HepG2 (cell line): ENCODE results near the gene ADAMTS17. TPM values are rescaled to one million over a fixed set of nuclear protein-coding genes. Genes with fewer than 3 reads are reported as not detected.

Experiments
- ATAC-seq: fragments of 200-7000 bp; cut with Tn5 transposase; 3 replicates; pipeline ENCODE4 v1.9.1; 2020; ENCODE audit warnings: mild to moderate bottlenecking, moderate library complexity
- BruUV-seq: library from RNA; stranded (reverse); fragments of 400-500 nt; replicated peaks from 2 replicates; lab custom pipeline; 2021; lab: Mats Ljungman, UMichigan
- CTCF ChIA-PET: fragments of 300-600 bp; formaldehyde crosslinking; extraction: SDS; loops from one replicate; lab custom pipeline; 2021; ENCODE audit warnings: low total read pairs, inconsistent platforms, low intra/inter-chr PET ratio; lab: Yijun Ruan, JAX
- POLR2A ChIA-PET: fragments of 350-600 bp; sonication (Branson Sonifier 250); formaldehyde crosslinking; loops from one replicate; lab custom pipeline; 2020; ENCODE audit warnings: antibody characterized with exemption, inconsistent platforms; lab: Yijun Ruan, JAX
- DNase-seq: peaks from one replicate; pipeline ENCODE4 v3.0.0-alpha.2; 2015; ENCODE audit warnings: low spot score
- FAIRE-seq: peaks from 3 replicates; lab custom pipeline; 2011; peaks lifted over from hg19 to GRCh38; lab: Jason Lieb, UNC
- H2AFZ ChIP-seq: one replicate; pipeline ENCODE4 v1.6.1; 2011; ENCODE audit warnings: low read length, inconsistent platforms
- H3K27ac ChIP-seq: fragments of 300-600 bp; 3 replicates; pipeline ENCODE4 v1.8.0; 2011; ENCODE audit warnings: mixed run types, mild to moderate bottlenecking, mixed read lengths, low read length, inconsistent platforms; ENCODE audit not compliant: insufficient read depth; ENCODE audit errors: extremely low read length
- H3K27me3 ChIP-seq, 2 experiments: fragments of 200-600 bp in 1 of 2; 2 replicates in 1 of 2; 3 replicates in 1 of 2; pipeline versions ENCODE4 v1.6.0 to v1.8.0; 2011; ENCODE audit warnings: low read length in 2 of 2, mild to moderate bottlenecking in 2 of 2, moderate library complexity in 2 of 2, inconsistent platforms in 1 of 2; ENCODE audit not compliant: insufficient read depth in 2 of 2, control insufficient read depth in 1 of 2
- H3K36me3 ChIP-seq, 2 experiments: fragments of 200-600 bp in 1 of 2; replicated peaks in 1 of 2; 2 replicates in 1 of 2; 3 replicates in 1 of 2; pipeline versions ENCODE4 v1.5.1 to v1.8.0; 2011; ENCODE audit warnings: low read length in 2 of 2, inconsistent platforms in 1 of 2; ENCODE audit not compliant: insufficient read depth in 2 of 2, control insufficient read depth in 1 of 2
- H3K4me1 ChIP-seq: 2 replicates; pipeline ENCODE4 v1.5.1; 2012; ENCODE audit warnings: low read length, inconsistent platforms; ENCODE audit not compliant: insufficient read depth
- H3K4me2 ChIP-seq: 2 replicates; pipeline ENCODE4 v1.6.0; 2011; ENCODE audit warnings: low read depth, low read length, inconsistent platforms
- H3K4me3 ChIP-seq, 3 experiments: fragments of 200-600 bp in 1 of 3; sonication (generic), shearing (Covaris generic) in 1 of 3; replicated peaks in 1 of 3; 2 replicates each; pipeline ENCODE4 v1.5.1; 2011 to 2016; ENCODE audit warnings: low read length in 3 of 3, inconsistent platforms in 2 of 3, low read depth in 2 of 3, mild to moderate bottlenecking in 2 of 3, control low read depth in 1 of 3, mixed read lengths in 1 of 3; ENCODE audit not compliant: insufficient read depth in 1 of 3
- H3K79me2 ChIP-seq: one replicate; pipeline ENCODE4 v1.6.1; 2011; ENCODE audit warnings: low read length, inconsistent platforms; ENCODE audit not compliant: insufficient read depth
- H3K9ac ChIP-seq: 2 replicates; pipeline ENCODE4 v1.6.0; 2011; ENCODE audit warnings: mild to moderate bottlenecking, low read depth, low read length, inconsistent platforms; ENCODE audit not compliant: insufficient read depth
- H3K9me3 ChIP-seq: 2 replicates; pipeline ENCODE4 v1.5.1; 2012; ENCODE audit warnings: mild to moderate bottlenecking, low read length
- H4K20me1 ChIP-seq: 2 replicates; pipeline ENCODE4 v1.6.0; 2011; ENCODE audit warnings: inconsistent platforms, mild to moderate bottlenecking, low read length, moderate library complexity; ENCODE audit not compliant: insufficient read depth
- BORCS8-MEF2B ChIP-seq: sonication (generic); formaldehyde crosslinking; IDR thresholded peaks from 2 replicates; pipeline ENCODE4 v1.8.0; 2022; ENCODE audit warnings: mild to moderate bottlenecking, missing genetic modification reagents
- CCDC6 ChIP-seq: sonication (generic); formaldehyde crosslinking; IDR thresholded peaks from 2 replicates; pipeline ENCODE4 v1.8.1; 2022; ENCODE audit warnings: mild to moderate bottlenecking, missing genetic modification reagents, moderate library complexity
- CREBL2 ChIP-seq: sonication (generic); formaldehyde crosslinking; IDR thresholded peaks from 2 replicates; pipeline ENCODE4 v1.8.1; 2023; ENCODE audit warnings: missing genetic modification reagents, mild to moderate bottlenecking, borderline replicate concordance
- FOXC1 ChIP-seq: sonication (generic); formaldehyde crosslinking; IDR thresholded peaks from 2 replicates; pipeline ENCODE4 v1.8.0; 2022; ENCODE audit warnings: mild to moderate bottlenecking, missing genetic modification reagents, borderline replicate concordance
- HNRNPK ChIP-seq: fragments of 200-400 bp; formaldehyde crosslinking; IDR thresholded peaks from 2 replicates; pipeline ENCODE4 v1.6.1; 2018; ENCODE audit warnings: low read length, low read depth, moderate library complexity, mild to moderate bottlenecking; ENCODE audit not compliant: poor library complexity, severe bottlenecking
- HOXA9 ChIP-seq: sonication (generic); formaldehyde crosslinking; IDR thresholded peaks from 2 replicates; pipeline ENCODE4 v1.8.1; 2022; ENCODE audit warnings: missing genetic modification reagents, mild to moderate bottlenecking, moderate library complexity, borderline replicate concordance
- MTERF4 ChIP-seq: sonication (generic); formaldehyde crosslinking; IDR thresholded peaks from 2 replicates; pipeline ENCODE4 v1.8.0; 2023; ENCODE audit warnings: mild to moderate bottlenecking, missing genetic modification reagents
- NFIB ChIP-seq: sonication (generic); formaldehyde crosslinking; IDR thresholded peaks from 2 replicates; pipeline ENCODE4 v1.9.0; 2021; ENCODE audit warnings: missing genetic modification reagents, mild to moderate bottlenecking, borderline replicate concordance
- PAF1 ChIP-seq: IDR thresholded peaks from 2 replicates; pipeline ENCODE4 v1.6.1; 2016; ENCODE audit warnings: missing genetic modification reagents, missing compliant biosample characterization
- RCOR2 ChIP-seq: IDR thresholded peaks from 2 replicates; pipeline ENCODE4 v1.6.1; 2016; ENCODE audit warnings: missing biosample characterization, missing genetic modification reagents
- SKIL ChIP-seq: sonication (generic); formaldehyde crosslinking; IDR thresholded peaks from 2 replicates; pipeline ENCODE4 v1.8.0; 2022; ENCODE audit warnings: missing genetic modification reagents, mild to moderate bottlenecking, moderate library complexity, borderline replicate concordance
- SMAD1 ChIP-seq: sonication (generic); formaldehyde crosslinking; IDR thresholded peaks from 2 replicates; pipeline ENCODE4 v1.4.0; 2020; ENCODE audit warnings: missing genetic modification reagents, low read depth, mild to moderate bottlenecking, borderline replicate concordance
- TEAD3 ChIP-seq: optimal IDR thresholded peaks from 2 replicates; pipeline ENCODE3; 2016; ENCODE audit warnings: borderline replicate concordance
- ZBTB20 ChIP-seq: sonication (generic); formaldehyde crosslinking; IDR thresholded peaks from 2 replicates; pipeline ENCODE4 v1.8.1; 2023; ENCODE audit warnings: missing genetic modification reagents, low read depth, mild to moderate bottlenecking, borderline replicate concordance
- ZFP37 ChIP-seq: sonication (generic); formaldehyde crosslinking; IDR thresholded peaks from 2 replicates; pipeline ENCODE4 v1.4.0; 2020; ENCODE audit warnings: missing genetic modification reagents, borderline replicate concordance
- ZFP82 ChIP-seq: sonication (generic); formaldehyde crosslinking; IDR thresholded peaks from 2 replicates; pipeline ENCODE4 v1.5.1; 2020; ENCODE audit warnings: mild to moderate bottlenecking, missing genetic modification reagents, borderline replicate concordance
- ZNF460 ChIP-seq: sonication (generic); formaldehyde crosslinking; IDR thresholded peaks from 2 replicates; pipeline ENCODE4 v1.5.1; 2020; ENCODE audit warnings: missing genetic modification reagents, mild to moderate bottlenecking, borderline replicate concordance
- WGBS: methylation state at CpG from one replicate; pipeline ENCODE4 v1.1.6; 2017; ENCODE audit warnings: low lambda C conversion rate; 5-methylcytosine and 5-hydroxymethylcytosine counted together
- in situ Hi-C: cut with HindIII; loops from 2 replicates; pipeline ENCODE4 v1.10.0; 2017; ENCODE audit warnings: low pct_unique_long_range_greater_than_20kb; ENCODE audit not compliant: extremely low pct_ligation_motif_present
- intact Hi-C: fragments of 100-400 bp; cut with micrococcal nuclease; formaldehyde crosslinking; loops from one replicate; pipeline ENCODE4 v1.10.0; 2022; ENCODE audit not compliant: unreplicated experiment
- polyA plus RNA-seq, 8 experiments: library from polyadenylated mRNA; depleted of rRNA in 3 of 8; stranded (reverse) in 7 of 8; unstranded in 1 of 8; fragments of >200 nt; fragmentation: Illumina TruSeq in 4 of 8; extraction: Trizol in 4 of 8; gene quantifications; 2 replicates each; pipeline versions ENCODE4 v1.2.1 to v1.2.3, GENCODE V29; 2011 to 2016; ENCODE audit warnings: low read depth in 4 of 8, missing spikeins in 1 of 8, mixed read lengths in 1 of 8; ENCODE audit not compliant: insufficient read depth in 1 of 8
- total RNA-seq, 5 experiments: library from RNA; depleted of rRNA; stranded (reverse); fragments of >200 nt; fragmentation: Illumina TruSeq; extraction: Trizol; gene quantifications; 2 replicates each; pipeline ENCODE4 v1.2.3, GENCODE V29; 2016; ENCODE audit warnings: low read depth in 1 of 5

Gene ADAMTS17
- total and polyA plus RNA-seq, 2 of the 13 experiments (the other 11 are each of a cell fraction or from before 2014, with no cell fraction given) = 0.02 to 0.04 TPM

- TF ChIP-seq ZNF460 (CRISPR knock-in tag) = no peak
- TF ChIP-seq CCDC6 (CRISPR knock-in tag) = no peak
These were observed 85.4 kb downstream of the ADAMTS17 start (continued) for GRCh38 chr15:100256101-100256969.

- FAIRE-seq = no peak
- no peak overlapping the region for H3K27ac ChIP-seq
- BruUV-seq = no TSS peak
- intact Hi-C loops = no loop called here
- no peaks in the 10 kb centered on the region for H3K79me2 ChIP-seq
- H3K4me3 ChIP-seq = no peak overlapping the region
- no peaks in the 10 kb centered on the region for H3K36me3 ChIP-seq
- no peaks in the 10 kb centered on the region for H4K20me1 ChIP-seq
- H3K9me3 ChIP-seq = no peaks in the 10 kb centered on the region
- 39% methylated on average over 4 of the region's 6 CpGs for WGBS
- in situ Hi-C loops = no loop called here
- no peak overlapping the region for H3K9ac ChIP-seq
- ChIA-PET POLR2A (no interaction called here), CTCF (no interaction called here)
- no peak for ATAC-seq
- H3K4me2 ChIP-seq = no peak overlapping the region
- DNase-seq = no peak
- no peak overlapping the region for H2AFZ ChIP-seq
- no peaks in the 10 kb centered on the region for H3K27me3 ChIP-seq
- H3K4me1 ChIP-seq = no peaks in the 10 kb centered on the region
- TF ChIP-seq ZFP37 (CRISPR knock-in tag) (no peak), RCOR2 (CRISPR knock-in tag) (no peak), BORCS8-MEF2B (CRISPR knock-in tag) (no peak), ZBTB20 (CRISPR knock-in tag) (no peak), TEAD3 (CRISPR knock-in tag) (no peak), NFIB (CRISPR knock-in tag) (no peak), SMAD1 (CRISPR knock-in tag) (no peak), SKIL (CRISPR knock-in tag) (no peak), ZFP82 (CRISPR knock-in tag) (no peak), PAF1 (CRISPR knock-in tag) (no peak), HOXA9 (no peak), CREBL2 (CRISPR knock-in tag) (no peak), FOXC1 (CRISPR knock-in tag) (no peak), MTERF4 (CRISPR knock-in tag) (no peak), HNRNPK (no peak)
These were observed 86.1 kb downstream of the ADAMTS17 start for GRCh38 chr15:100255644-100256043.
